H1 (cell line): Measurements from ENCODE around the gene ZSCAN18. TPM values are rescaled to one million over a fixed set of nuclear protein-coding genes. Genes with fewer than 3 reads are reported as not detected.

Source experiments
- CTCF ChIA-PET: fragments of 300-600 bp; sonication (Branson Sonifier 250); formaldehyde crosslinking; loops from one replicate; lab custom pipeline; 2021; ENCODE audit not compliant: partially characterized antibody; lab: Charles Lee
- POLR2A ChIA-PET: fragments of 300-600 bp; sonication (Branson Sonifier 250); formaldehyde crosslinking; loops from one replicate; lab custom pipeline; 2021; ENCODE audit warnings: inconsistent platforms; ENCODE audit not compliant: partially characterized antibody; lab: Charles Lee
- DNase-seq, 2 experiments: peaks; one replicate each; pipeline versions ENCODE4 v3.0.0 to v3.0.0-alpha.2; 2010 to 2022; ENCODE audit warnings: low spot score in 2 of 2, low read depth in 1 of 2, mixed read lengths in 1 of 2
- FAIRE-seq: peaks from 2 replicates; lab custom pipeline; 2011; peaks lifted over from hg19 to GRCh38; lab: Jason Lieb, UNC
- H2AFZ ChIP-seq: 2 replicates; pipeline ENCODE4 v1.8.1; 2012; ENCODE audit warnings: low read length, inconsistent platforms
- H2AK5ac ChIP-seq: 2 replicates; pipeline ENCODE4 v1.6.1; 2013; ENCODE audit warnings: low read depth, low read length
- H2BK120ac ChIP-seq: replicated peaks from 2 replicates; pipeline ENCODE3; 2013; ENCODE audit warnings: low read depth, low read length, inconsistent platforms
- H2BK12ac ChIP-seq: 2 replicates; pipeline ENCODE4 v1.6.1; 2013; ENCODE audit warnings: low read depth, low read length
- H2BK15ac ChIP-seq: 2 replicates; pipeline ENCODE4 v1.6.1; 2013; ENCODE audit warnings: low read length
- H2BK20ac ChIP-seq: 2 replicates; pipeline ENCODE4 v1.6.1; 2013; ENCODE audit warnings: low read length
- H2BK5ac ChIP-seq: 2 replicates; pipeline ENCODE4 v1.6.1; 2013; ENCODE audit warnings: low read depth, low read length
- H3K14ac ChIP-seq: 2 replicates; pipeline ENCODE4 v1.6.1; 2013; ENCODE audit warnings: inconsistent platforms; ENCODE audit not compliant: insufficient read length
- H3K18ac ChIP-seq: 2 replicates; pipeline ENCODE4 v1.6.1; 2013; ENCODE audit warnings: low read length; ENCODE audit errors: extremely low read depth
- H3K23ac ChIP-seq: 2 replicates; pipeline ENCODE4 v1.6.1; 2013; ENCODE audit warnings: inconsistent platforms; ENCODE audit not compliant: insufficient read length
- H3K23me2 ChIP-seq: 2 replicates; pipeline ENCODE4 v1.6.1; 2013; ENCODE audit warnings: low read depth, low read length
- H3K27ac ChIP-seq: 2 replicates; pipeline ENCODE4 v1.6.1; 2011; ENCODE audit warnings: low read depth, low read length, inconsistent platforms
- H3K27me3 ChIP-seq, 4 experiments: replicated peaks in 1 of 4; 1 replicate in 1 of 4; 2 replicates in 3 of 4; pipeline versions ENCODE4 v1.6.1 to v1.8.1; 2011 to 2013; ENCODE audit warnings: low read length in 3 of 4, mild to moderate bottlenecking in 3 of 4, inconsistent platforms in 2 of 4, mixed read lengths in 2 of 4, moderate library complexity in 1 of 4; ENCODE audit not compliant: control insufficient read depth in 3 of 4, insufficient read depth in 3 of 4; ENCODE audit errors: extremely low read depth in 1 of 4
- H3K36me3 ChIP-seq, 4 experiments: 2 replicates each; pipeline versions ENCODE4 v1.6.1 to v1.8.1; 2011 to 2013; ENCODE audit warnings: mild to moderate bottlenecking in 4 of 4, low read length in 3 of 4, moderate library complexity in 2 of 4, control low read depth in 1 of 4, inconsistent platforms in 1 of 4; ENCODE audit not compliant: insufficient read depth in 4 of 4, control insufficient read depth in 2 of 4
- H3K4ac ChIP-seq: replicated peaks from 2 replicates; pipeline ENCODE3; 2013; ENCODE audit warnings: low read length, low read depth, mixed read lengths, inconsistent platforms; ENCODE audit not compliant: insufficient read length
- H3K4me1 ChIP-seq, 4 experiments: replicated peaks in 1 of 4; 1 replicate in 1 of 4; 2 replicates in 3 of 4; pipeline versions ENCODE4 v1.6.1 to v1.8.1; 2011 to 2013; ENCODE audit warnings: low read length in 3 of 4, inconsistent platforms in 2 of 4, mixed read lengths in 1 of 4; ENCODE audit not compliant: insufficient read depth in 4 of 4, control insufficient read depth in 3 of 4
- H3K4me2 ChIP-seq, 2 experiments: 2 replicates each; pipeline versions ENCODE4 v1.6.1 to v1.8.1; 2011 to 2013; ENCODE audit warnings: low read depth in 2 of 2, low read length in 2 of 2, control low read depth in 1 of 2, inconsistent platforms in 1 of 2, mild to moderate bottlenecking in 1 of 2; ENCODE audit not compliant: insufficient read depth in 1 of 2
- H3K4me3 ChIP-seq, 4 experiments: fragments of 200-600, 300-600 bp in 1 of 4; sonication (generic), shearing (Covaris generic), sonication (Bioruptor Twin) in 1 of 4; 2 replicates each; pipeline versions ENCODE4 v1.5.1 to v1.8.1; 2011 to 2016; ENCODE audit warnings: low read length in 4 of 4, low read depth in 3 of 4, control low read depth in 2 of 4, inconsistent platforms in 2 of 4, mild to moderate bottlenecking in 2 of 4, mixed read lengths in 1 of 4, moderate library complexity in 1 of 4; ENCODE audit not compliant: insufficient read depth in 2 of 4; ENCODE audit errors: extremely low read depth in 1 of 4
- H3K56ac ChIP-seq: replicated peaks from 2 replicates; pipeline ENCODE3; 2013; ENCODE audit warnings: low read depth, mild to moderate bottlenecking, mixed read lengths, low read length, inconsistent platforms; ENCODE audit not compliant: insufficient read length
- H3K79me1 ChIP-seq: 2 replicates; pipeline ENCODE4 v1.6.1; 2013; ENCODE audit warnings: low read depth, low read length, control low read depth
- H3K79me2 ChIP-seq, 2 experiments: 2 replicates each; pipeline versions ENCODE4 v1.6.1 to v1.8.1; 2012 to 2013; ENCODE audit warnings: low read length in 2 of 2, mild to moderate bottlenecking in 2 of 2, inconsistent platforms in 1 of 2; ENCODE audit not compliant: insufficient read depth in 2 of 2, control insufficient read depth in 1 of 2
- H3K9ac ChIP-seq, 4 experiments: replicated peaks in 1 of 4; 1 replicate in 1 of 4; 2 replicates in 3 of 4; pipeline versions ENCODE4 v1.6.1 to v1.8.1; 2011 to 2013; ENCODE audit warnings: low read depth in 3 of 4, low read length in 3 of 4, control low read depth in 2 of 4, mild to moderate bottlenecking in 2 of 4, moderate library complexity in 2 of 4, inconsistent platforms in 1 of 4; ENCODE audit errors: extremely low read depth in 1 of 4
- H3K9me3 ChIP-seq, 2 experiments: 2 replicates each; pipeline versions ENCODE4 v1.6.1 to v1.8.1; 2012 to 2013; ENCODE audit warnings: mild to moderate bottlenecking in 2 of 2, moderate library complexity in 2 of 2, control low read depth in 1 of 2, inconsistent platforms in 1 of 2, low read depth in 1 of 2, low read length in 1 of 2, mixed read lengths in 1 of 2; ENCODE audit not compliant: insufficient read depth in 2 of 2
- H4K20me1 ChIP-seq, 2 experiments: replicated peaks in 1 of 2; 2 replicates each; pipeline versions ENCODE3 to v1.8.1; 2011 to 2013; ENCODE audit warnings: inconsistent platforms in 2 of 2, low read length in 2 of 2, mild to moderate bottlenecking in 1 of 2; ENCODE audit not compliant: insufficient read depth in 2 of 2, control insufficient read depth in 1 of 2
- H4K5ac ChIP-seq: 2 replicates; pipeline ENCODE4 v1.6.1; 2013; ENCODE audit warnings: low read length, low read depth, mixed read lengths, inconsistent platforms; ENCODE audit not compliant: insufficient read length
- H4K8ac ChIP-seq: 2 replicates; pipeline ENCODE4 v1.8.0; 2013; ENCODE audit warnings: mild to moderate bottlenecking, moderate library complexity, low read length, inconsistent platforms; ENCODE audit not compliant: insufficient read depth; ENCODE audit errors: extremely low read depth
- H4K91ac ChIP-seq: replicated peaks from 2 replicates; pipeline ENCODE3; 2013; ENCODE audit warnings: low read length, mixed read lengths, inconsistent platforms; ENCODE audit not compliant: insufficient read length
- BCL11A ChIP-seq, 2 experiments: IDR thresholded peaks; one replicate each; pipeline ENCODE4 v1.6.1; 2011; ENCODE audit warnings: low read depth in 2 of 2, low read length in 2 of 2, mild to moderate bottlenecking in 2 of 2
- CBX5 ChIP-seq: fragments of 300-800, 300-1000 bp; sonication (generic); IDR thresholded peaks from 2 replicates; pipeline ENCODE4 v1.7.1; 2016; ENCODE audit warnings: antibody characterized with exemption, low read length, low read depth
- CREB1 ChIP-seq: IDR thresholded peaks from 2 replicates; pipeline ENCODE4 v1.6.1; 2012; ENCODE audit warnings: inconsistent platforms
- EGR1 ChIP-seq: IDR thresholded peaks from 2 replicates; pipeline ENCODE4 v1.6.1; 2011; ENCODE audit warnings: low read depth, low read length, borderline replicate concordance
- KDM1A ChIP-seq: fragments of 200-600, 300-600 bp; sonication (generic); IDR thresholded peaks from 2 replicates; pipeline ENCODE4 v1.7.1; 2016; ENCODE audit warnings: mild to moderate bottlenecking, low read length, borderline replicate concordance
- POU5F1 ChIP-seq: IDR thresholded peaks from 2 replicates; pipeline ENCODE4 v1.6.1; 2011; ENCODE audit warnings: low read depth, mild to moderate bottlenecking, low read length, moderate library complexity
- RNF2 ChIP-seq: fragments of 200-900, 300-1000 bp; sonication (generic); IDR thresholded peaks from 2 replicates; pipeline ENCODE4 v1.7.1; 2016; ENCODE audit warnings: borderline replicate concordance, low read depth, mild to moderate bottlenecking, antibody characterized with exemption, low read length; ENCODE audit not compliant: poor library complexity, severe bottlenecking; ENCODE audit errors: missing control alignments
- SP1 ChIP-seq: IDR thresholded peaks from 2 replicates; pipeline ENCODE4 v1.6.1; 2011; ENCODE audit warnings: low read depth, low read length
- TAF1 ChIP-seq: IDR thresholded peaks from 2 replicates; pipeline ENCODE4 v1.6.1; 2011; ENCODE audit warnings: mild to moderate bottlenecking, low read depth, low read length
- TEAD4 ChIP-seq: IDR thresholded peaks from 2 replicates; pipeline ENCODE4 v1.6.1; 2012; ENCODE audit warnings: low read depth, low read length, inconsistent platforms, mixed read lengths
- USF2 ChIP-seq: IDR thresholded peaks from 2 replicates; pipeline ENCODE4 v1.6.1; 2011; ENCODE audit warnings: low read length, improper control_type of control experiment
- ZNF274 ChIP-seq: IDR thresholded peaks from 2 replicates; pipeline ENCODE4 v1.7.0; 2012; ENCODE audit warnings: low read length, borderline replicate concordance; ENCODE audit errors: extremely low read depth
- WGBS, 2 experiments: shearing (Covaris generic) in 1 of 2; methylation state at CpG; one replicate each; pipeline versions ENCODE4 v1.1.6 to v1.1.7; 2013 to 2015; ENCODE audit warnings: low lambda C conversion rate in 2 of 2, mixed read lengths in 2 of 2, inconsistent platforms in 1 of 2, low coverage in 1 of 2, missing lambda C conversion rate in 1 of 2; ENCODE audit not compliant: insufficient replicate concordance in 2 of 2, insufficient coverage in 1 of 2, insufficient read length in 1 of 2; ENCODE audit errors: extremely low coverage in 1 of 2, missing lambda C conversion rate in 1 of 2; 5-methylcytosine and 5-hydroxymethylcytosine counted together
- polyA plus RNA-seq, 7 experiments: library from polyadenylated mRNA; depleted of rRNA in 3 of 7; stranded (reverse) in 5 of 7; unstranded in 2 of 7; fragments of >200 nt in 5 of 7; fragments of 200-250 nt in 2 of 7; gene quantifications; 1 replicate in 5 of 7; 2 replicates in 1 of 7; 4 replicates in 1 of 7; pipeline versions ENCODE4 v1.2.1 to v1.2.3, GENCODE V29; 2011 to 2013; ENCODE audit warnings: missing spikeins in 2 of 7, mixed read lengths in 2 of 7
- total RNA-seq: library from RNA; stranded (reverse); fragmentation: NEBNext Ultra II Directional; extraction: Animal tissue kit (Norgen Biotek cat#: 25700); gene quantifications from 2 replicates; pipeline ENCODE4 v1.2.1, GENCODE V29; 2021

Gene ZSCAN18
- total and polyA plus RNA-seq, 2 of the 8 experiments (the other 6 are each of a cell fraction or from before 2014, with no cell fraction given), result 37.0 to 41.4 TPM

GRCh38 chr19:58084596-58085347 lies 13.3 kb downstream of the ZSCAN18 start:
- Histone ChIP-seq H3K9ac (no peak overlapping the region), H3K9me3 (no peaks in the 10 kb centered on the region; a peak in 1 of 4 replicates), H3K23ac (no peak overlapping the region), H2BK120ac (no peak overlapping the region), H2BK20ac (no peak overlapping the region), H3K4me1 (no peaks in the 10 kb centered on the region), H3K4me2 (no peak overlapping the region), H3K4me3 (no peak overlapping the region), H2BK15ac (no peak overlapping the region), H2BK5ac (no peak overlapping the region), H3K79me2 (no peaks in the 10 kb centered on the region), H2AK5ac (no peak overlapping the region), H3K27me3 (no peaks in the 10 kb centered on the region), H4K20me1 (no peaks in the 10 kb centered on the region), H3K56ac (no peak overlapping the region), H3K23me2 (no peaks in the 10 kb centered on the region), H3K4ac (no peak overlapping the region), H2BK12ac (no peak overlapping the region), H4K8ac (no peak overlapping the region), H3K27ac (no peak overlapping the region), H4K91ac (no peak overlapping the region), H3K36me3 (peaks cover 2 to 31% (median 15%) of the 10 kb centered on the region in 4 experiments; a peak in 7 of 8 replicates), H4K5ac (no peak overlapping the region), H3K14ac (no peak overlapping the region), H3K79me1 (no peaks in the 10 kb centered on the region), H3K18ac (no peak overlapping the region), H2AFZ (no peak overlapping the region)
- no peak for FAIRE-seq
- ChIA-PET POLR2A (interaction anchor here (0.6 to 3.0 kb wide), 7 partner anchors 11 to 114 kb away, joined by 3 to 9 read pairs (median 5); partner anchors contain the start of genes ZNF135 and ZSCAN18), CTCF (interaction anchor here (1.1 kb wide), 1 partner anchor 42 kb away, joined by 3 read pairs; no protein-coding TSS in a partner anchor)
- 95% methylated on average over 30 of the region's 69 CpGs; no CpG with 5 or more reads in 1 of the 2 experiments for WGBS, 2 experiments
- no peak for DNase-seq
- no peak for TF ChIP-seq EGR1
- no peak for TF ChIP-seq RNF2
- no peak for TF ChIP-seq CBX5
- no peak for TF ChIP-seq ZNF274
- no peak for TF ChIP-seq TAF1
- no peak for TF ChIP-seq BCL11A (IDR thresholded peaks at IDR 0.05; ENCODE audit: low read depth in 2 of 2, low read length in 2 of 2)
- TF ChIP-seq KDM1A, result no peak
- no peak for TF ChIP-seq CREB1
- no peak for TF ChIP-seq TEAD4
- TF ChIP-seq SP1, result no peak
- no peak for TF ChIP-seq USF2
- no peak for TF ChIP-seq POU5F1
